DND-41 (cell line): ENCODE data around the gene BTLA.

Experiments
- ATAC-seq: fragments of 200-7000 bp; cut with Tn5 transposase; 3 replicates; pipeline ENCODE4 v1.9.1; 2021; ENCODE audit warnings: low read depth; ENCODE audit not compliant: insufficient read depth
- DNase-seq: peaks from one replicate; pipeline ENCODE4 v3.0.0-alpha.2; 2020
- H2AFZ ChIP-seq: 2 replicates; pipeline ENCODE4 v1.6.0; 2012; ENCODE audit warnings: low read depth, low read length
- H3K27ac ChIP-seq: 2 replicates; pipeline ENCODE4 v1.5.1; 2012; ENCODE audit warnings: low read length, inconsistent platforms
- H3K27me3 ChIP-seq: fragments of 200-600 bp; sonication (generic); 2 replicates; pipeline ENCODE4 v1.6.0; 2012; ENCODE audit warnings: low read length, mild to moderate bottlenecking, inconsistent platforms; ENCODE audit not compliant: insufficient read depth, poor library complexity
- H3K36me3 ChIP-seq: 2 replicates; pipeline ENCODE4 v1.5.1; 2012; ENCODE audit warnings: low read length, inconsistent platforms; ENCODE audit not compliant: insufficient read depth
- H3K4me1 ChIP-seq: 2 replicates; pipeline ENCODE4 v1.5.1; 2012; ENCODE audit warnings: mild to moderate bottlenecking, low read length; ENCODE audit not compliant: insufficient read depth
- H3K4me2 ChIP-seq: 2 replicates; pipeline ENCODE4 v1.6.0; 2012; ENCODE audit warnings: mild to moderate bottlenecking, moderate library complexity, low read length, inconsistent platforms; ENCODE audit not compliant: insufficient read depth
- H3K4me3 ChIP-seq, 2 experiments: fragments of 200-600 bp in 1 of 2; shearing (Covaris generic) in 1 of 2; 2 replicates each; pipeline ENCODE4 v1.5.1; 2012 to 2016; ENCODE audit warnings: inconsistent platforms in 2 of 2, low read length in 2 of 2, mild to moderate bottlenecking in 2 of 2, low read depth in 1 of 2, moderate library complexity in 1 of 2
- H3K79me2 ChIP-seq: 2 replicates; pipeline ENCODE4 v1.6.0; 2012; ENCODE audit warnings: low read length, inconsistent platforms; ENCODE audit not compliant: insufficient read depth
- H3K9ac ChIP-seq: 2 replicates; pipeline ENCODE4 v1.6.0; 2012; ENCODE audit warnings: low read depth, mild to moderate bottlenecking, inconsistent platforms, low read length, moderate library complexity
- H3K9me3 ChIP-seq: 2 replicates; pipeline ENCODE4 v1.5.1; 2012; ENCODE audit warnings: low read length, moderate library complexity, mild to moderate bottlenecking, inconsistent platforms; ENCODE audit not compliant: insufficient read depth, severe bottlenecking
- H4K20me1 ChIP-seq: 2 replicates; pipeline ENCODE4 v1.6.0; 2012; ENCODE audit warnings: low read length; ENCODE audit not compliant: insufficient read depth
- CTCF ChIP-seq: IDR thresholded peaks from 2 replicates; pipeline ENCODE4 v1.5.1; 2012; ENCODE audit warnings: borderline replicate concordance, low read length, moderate library complexity, mild to moderate bottlenecking; ENCODE audit not compliant: poor library complexity, severe bottlenecking; ENCODE audit errors: extremely low read depth
- EZH2 ChIP-seq: IDR thresholded peaks from 3 replicates; pipeline ENCODE4 v1.6.1; 2012; ENCODE audit warnings: borderline replicate concordance, low read depth, mild to moderate bottlenecking, moderate library complexity, low read length, inconsistent platforms; ENCODE audit not compliant: severe bottlenecking

BTLA gene

GRCh38 chr3:112514527-112515128, 15.4 kb upstream of the BTLA start:
- Histone ChIP-seq H3K4me2 (no peak overlapping the region), H3K4me3 (no peak overlapping the region), H3K4me1 (no peaks in the 10 kb centered on the region), H3K9me3 (peaks cover 6% of the 10 kb centered on the region), H3K36me3 (no peaks in the 10 kb centered on the region), H3K9ac (no peak overlapping the region), H3K27ac (no peak overlapping the region), H3K27me3 (no peaks in the 10 kb centered on the region), H3K79me2 (no peaks in the 10 kb centered on the region), H2AFZ (no peak overlapping the region), H4K20me1 (no peaks in the 10 kb centered on the region)
- DNase-seq (no peak), ATAC-seq (no peak)
- TF ChIP-seq EZH2: no peak
- TF ChIP-seq CTCF: no peak

GRCh38 chr3:112512320-112512719, 13.0 kb upstream of the BTLA start:
- no peak overlapping the region for H3K4me3 ChIP-seq
- ATAC-seq: no peak
- no peaks in the 10 kb centered on the region for H3K36me3 ChIP-seq
- no peak overlapping the region for H3K4me2 ChIP-seq
- no peaks in the 10 kb centered on the region for H3K4me1 ChIP-seq
- H3K9ac ChIP-seq: no peak overlapping the region
- H4K20me1 ChIP-seq: no peaks in the 10 kb centered on the region
- H3K9me3 ChIP-seq: peaks cover 6% of the 10 kb centered on the region
- no peaks in the 10 kb centered on the region for H3K27me3 ChIP-seq
- H3K27ac ChIP-seq: no peak overlapping the region
- no peak overlapping the region for H2AFZ ChIP-seq
- no peak for DNase-seq
- TF ChIP-seq CTCF (no peak), EZH2 (no peak)
- H3K79me2 ChIP-seq: no peaks in the 10 kb centered on the region

GRCh38 chr3:112508860-112509259, 9.6 kb upstream of the BTLA start:
- TF ChIP-seq CTCF (no peak), EZH2 (no peak)
- peaks cover 6% of the 10 kb centered on the region for H3K9me3 ChIP-seq
- no peak overlapping the region for H3K9ac ChIP-seq
- H3K27ac ChIP-seq: no peak overlapping the region
- no peak overlapping the region for H3K4me2 ChIP-seq
- H3K79me2 ChIP-seq: no peaks in the 10 kb centered on the region
- DNase-seq (no peak), ATAC-seq (no peak)
- no peaks in the 10 kb centered on the region for H3K27me3 ChIP-seq
- no peak overlapping the region for H2AFZ ChIP-seq
- no peaks in the 10 kb centered on the region for H3K36me3 ChIP-seq
- no peak overlapping the region for H3K4me3 ChIP-seq
- H3K4me1 ChIP-seq: no peaks in the 10 kb centered on the region
- H4K20me1 ChIP-seq: no peaks in the 10 kb centered on the region

- Histone ChIP-seq H3K9ac (no peak overlapping the region), H3K4me2 (no peak overlapping the region), H2AFZ (no peak overlapping the region), H3K27me3 (no peaks in the 10 kb centered on the region), H3K4me3 (no peak overlapping the region), H3K9me3 (peaks cover 6% of the 10 kb centered on the region), H3K4me1 (no peaks in the 10 kb centered on the region), H3K79me2 (no peaks in the 10 kb centered on the region), H4K20me1 (no peaks in the 10 kb centered on the region), H3K36me3 (no peaks in the 10 kb centered on the region), H3K27ac (no peak overlapping the region)
- TF ChIP-seq CTCF: no peak
- no peak for TF ChIP-seq EZH2
- ATAC-seq (no peak), DNase-seq (no peak)
Observed at GRCh38 chr3:112508261-112508660, 9.0 kb upstream of the BTLA start.
